GM23338 (cell line): ENCODE data around the gene FAU. TPM values are rescaled to one million over a fixed set of nuclear protein-coding genes. Genes with fewer than 3 reads are reported as not detected.

ENCODE experiments used
- ATAC-seq: fragments of 200-7000 bp; cut with Tn5 transposase; 3 replicates; pipeline ENCODE4 v1.9.1; 2020
- DNase-seq: peaks from one replicate; pipeline ENCODE4 v3.0.0-alpha.2; 2015; ENCODE audit warnings: low spot score
- H2AFZ ChIP-seq: fragments of 200-600 bp; sonication (generic); 2 replicates; pipeline ENCODE4 v1.8.0; 2016; ENCODE audit warnings: antibody characterized with exemption, mild to moderate bottlenecking, moderate library complexity
- H3F3A ChIP-seq: fragments of 200-600 bp; sonication (generic); replicated peaks from 2 replicates; pipeline ENCODE4 v1.8.0; 2017; ENCODE audit warnings: antibody characterized with exemption, mixed run types, low read depth
- H3K27ac ChIP-seq: fragments of 200-600 bp; sonication (generic); 2 replicates; pipeline ENCODE4 v1.6.1; 2016; ENCODE audit warnings: low read depth
- H3K27me3 ChIP-seq: fragments of 200-600 bp; sonication (generic); 2 replicates; pipeline ENCODE4 v1.8.0; 2016; ENCODE audit warnings: mild to moderate bottlenecking, mixed run types, moderate library complexity; ENCODE audit not compliant: insufficient read depth
- H3K36me3 ChIP-seq: fragments of 200-600 bp; sonication (generic); 2 replicates; pipeline ENCODE4 v1.8.0; 2016; ENCODE audit warnings: mild to moderate bottlenecking; ENCODE audit not compliant: insufficient read depth
- H3K4me1 ChIP-seq: fragments of 200-600 bp; sonication (generic); 2 replicates; pipeline ENCODE4 v1.8.0; 2016; ENCODE audit warnings: mild to moderate bottlenecking, moderate library complexity; ENCODE audit not compliant: insufficient read depth
- H3K4me2 ChIP-seq: fragments of 200-600 bp; sonication (generic); 2 replicates; pipeline ENCODE4 v1.7.1; 2017; ENCODE audit warnings: mixed run types
- H3K4me3 ChIP-seq: fragments of 200-600 bp; sonication (generic); 2 replicates; pipeline ENCODE4 v1.6.1; 2016; ENCODE audit warnings: mixed run types
- H3K79me2 ChIP-seq: fragments of 200-600 bp; sonication (generic); replicated peaks from 2 replicates; pipeline ENCODE4 v1.8.0; 2017; ENCODE audit warnings: mild to moderate bottlenecking; ENCODE audit not compliant: insufficient read depth
- H3K9me2 ChIP-seq: fragments of 200-600 bp; sonication (generic); 2 replicates; pipeline ENCODE4 v1.8.0; 2017; ENCODE audit not compliant: insufficient read depth
- H4K20me1 ChIP-seq: fragments of 200-600 bp; sonication (generic); replicated peaks from 2 replicates; pipeline ENCODE4 v1.8.0; 2017; ENCODE audit warnings: mild to moderate bottlenecking; ENCODE audit not compliant: insufficient read depth
- H3K27ac Mint-ChIP-seq: 2 replicates; pipeline ENCODE4 v1.8.0; 2020; ENCODE audit warnings: inconsistent platforms, mild to moderate bottlenecking, moderate library complexity, mixed read lengths
- H3K27me3 Mint-ChIP-seq: 3 replicates; pipeline ENCODE4 v1.8.0; 2022; ENCODE audit warnings: low read depth, mild to moderate bottlenecking, moderate library complexity, mixed read lengths, inconsistent platforms; ENCODE audit not compliant: insufficient read depth, poor library complexity
- H3K36me3 Mint-ChIP-seq: 3 replicates; pipeline ENCODE4 v1.8.0; 2021; ENCODE audit warnings: low read depth, mild to moderate bottlenecking, inconsistent platforms, moderate library complexity, mixed read lengths
- H3K4me1 Mint-ChIP-seq: 3 replicates; pipeline ENCODE4 v1.8.0; 2020; ENCODE audit warnings: mild to moderate bottlenecking, inconsistent platforms, mixed read lengths
- H3K4me3 Mint-ChIP-seq: 3 replicates; pipeline ENCODE4 v1.8.0; 2021; ENCODE audit warnings: moderate library complexity, mild to moderate bottlenecking, inconsistent platforms, mixed read lengths
- H3K9me3 Mint-ChIP-seq: 3 replicates; pipeline ENCODE4 v1.8.0; 2020; ENCODE audit warnings: moderate library complexity, mild to moderate bottlenecking, inconsistent platforms, mixed read lengths
- CREB1 ChIP-seq: fragments of 250-450 bp; sonication (Bioruptor Pico); IDR thresholded peaks from 2 replicates; pipeline ENCODE4 v1.5.0; 2020; ENCODE audit warnings: low read depth, mild to moderate bottlenecking, moderate library complexity
- EZH2 ChIP-seq: fragments of 200-600 bp; sonication (generic); IDR thresholded peaks from one replicate; pipeline ENCODE4 v1.8.0; 2017; ENCODE audit warnings: antibody characterized with exemption, mild to moderate bottlenecking, low read depth; ENCODE audit not compliant: unreplicated experiment
- JUNB ChIP-seq: IDR thresholded peaks from one replicate; pipeline ENCODE4 v1.6.1; 2016; ENCODE audit warnings: antibody characterized with exemption; ENCODE audit not compliant: unreplicated experiment
- NANOG ChIP-seq: IDR thresholded peaks from 2 replicates; pipeline ENCODE4 v1.6.1; 2016; ENCODE audit warnings: antibody characterized with exemption, borderline replicate concordance
- POLR2AphosphoS5 ChIP-seq: IDR thresholded peaks from 2 replicates; pipeline ENCODE4 v1.6.1; 2016; ENCODE audit warnings: antibody characterized with exemption, low read depth
- STAT1 ChIP-seq: IDR thresholded peaks from one replicate; pipeline ENCODE4 v1.6.1; 2016; ENCODE audit warnings: antibody characterized with exemption; ENCODE audit not compliant: unreplicated experiment
- ZNF114 ChIP-seq: fragments of 250-450 bp; sonication (Bioruptor Pico); IDR thresholded peaks from 2 replicates; pipeline ENCODE4 v1.5.0; 2020; ENCODE audit warnings: mild to moderate bottlenecking, moderate library complexity
- ZNF331 ChIP-seq: fragments of 250-450 bp; sonication (Bioruptor Pico); IDR thresholded peaks from 2 replicates; pipeline ENCODE4 v1.5.0; 2020; ENCODE audit warnings: low read depth, mild to moderate bottlenecking, moderate library complexity
- polyA plus RNA-seq: library from polyadenylated mRNA; unstranded; fragments of >200 nt; fragmentation: Nextera tagmentation; extraction: Ambion mirVana; gene quantifications from 2 replicates; pipeline ENCODE4 v1.2.1, GENCODE V29; 2016
- total RNA-seq: library from RNA; depleted of rRNA; stranded (reverse); fragments of >200 nt; shearing (Covaris generic); gene quantifications from 2 replicates; pipeline ENCODE4 v1.2.3, GENCODE V29; 2014
- TF ChIP-seq, protein P1 (sequence below): fragments of 250-450 bp; sonication (Bioruptor Pico); IDR thresholded peaks from 2 replicates; pipeline ENCODE4 v1.5.0; 2020; ENCODE audit warnings: mild to moderate bottlenecking, moderate library complexity
- TF ChIP-seq, protein P2 (sequence below): IDR thresholded peaks from one replicate; pipeline ENCODE4 v1.6.1; 2018; ENCODE audit warnings: antibody characterized with exemption; ENCODE audit not compliant: unreplicated experiment
- TF ChIP-seq, protein P3 (sequence below): IDR thresholded peaks from 2 replicates; pipeline ENCODE4 v1.6.1; 2016; ENCODE audit warnings: antibody characterized with exemption

FAU gene
- total and polyA plus RNA-seq, 2 experiments from 2014 or later = 262 to 1,177 TPM

DNA sequence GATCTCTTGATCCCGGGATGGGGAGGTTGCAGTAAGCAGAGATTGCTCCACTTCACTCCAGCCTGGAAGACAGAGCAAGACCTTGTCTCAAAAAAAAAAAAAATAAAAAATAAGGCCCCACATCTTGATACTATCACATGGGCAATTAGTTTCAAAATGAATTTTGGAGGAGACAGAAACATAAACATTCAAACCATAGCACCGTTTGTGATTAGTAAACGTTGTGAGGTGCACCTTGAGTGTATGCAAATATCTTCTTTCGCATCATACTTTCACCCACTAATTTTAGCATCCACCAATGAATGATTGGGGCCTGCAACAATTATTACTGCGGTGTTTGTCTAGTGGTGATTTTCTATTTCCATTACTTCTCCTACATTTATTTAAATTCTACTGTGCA lies 37.1 kb upstream of the FAU start:
- DNase-seq (no peak), ATAC-seq (no peak)
- H3K36me3 ChIP-seq = no peaks in the 10 kb centered on the region
- no peak overlapping the region for H3K4me3 ChIP-seq
- no peaks in the 10 kb centered on the region for H3K9me2 ChIP-seq
- H3K4me1 ChIP-seq = no peaks in the 10 kb centered on the region
- no peaks in the 10 kb centered on the region for H3K27me3 Mint-ChIP-seq
- H3K79me2 ChIP-seq = no peaks in the 10 kb centered on the region
- H3K27ac ChIP-seq = no peak overlapping the region
- no peaks in the 10 kb centered on the region for H4K20me1 ChIP-seq
- no peaks in the 10 kb centered on the region for H3K4me1 Mint-ChIP-seq
- no peak for TF ChIP-seq CREB1 (CRISPR knock-in tag)
- no peak for TF ChIP-seq JUNB
- TF ChIP-seq, protein P1, sequence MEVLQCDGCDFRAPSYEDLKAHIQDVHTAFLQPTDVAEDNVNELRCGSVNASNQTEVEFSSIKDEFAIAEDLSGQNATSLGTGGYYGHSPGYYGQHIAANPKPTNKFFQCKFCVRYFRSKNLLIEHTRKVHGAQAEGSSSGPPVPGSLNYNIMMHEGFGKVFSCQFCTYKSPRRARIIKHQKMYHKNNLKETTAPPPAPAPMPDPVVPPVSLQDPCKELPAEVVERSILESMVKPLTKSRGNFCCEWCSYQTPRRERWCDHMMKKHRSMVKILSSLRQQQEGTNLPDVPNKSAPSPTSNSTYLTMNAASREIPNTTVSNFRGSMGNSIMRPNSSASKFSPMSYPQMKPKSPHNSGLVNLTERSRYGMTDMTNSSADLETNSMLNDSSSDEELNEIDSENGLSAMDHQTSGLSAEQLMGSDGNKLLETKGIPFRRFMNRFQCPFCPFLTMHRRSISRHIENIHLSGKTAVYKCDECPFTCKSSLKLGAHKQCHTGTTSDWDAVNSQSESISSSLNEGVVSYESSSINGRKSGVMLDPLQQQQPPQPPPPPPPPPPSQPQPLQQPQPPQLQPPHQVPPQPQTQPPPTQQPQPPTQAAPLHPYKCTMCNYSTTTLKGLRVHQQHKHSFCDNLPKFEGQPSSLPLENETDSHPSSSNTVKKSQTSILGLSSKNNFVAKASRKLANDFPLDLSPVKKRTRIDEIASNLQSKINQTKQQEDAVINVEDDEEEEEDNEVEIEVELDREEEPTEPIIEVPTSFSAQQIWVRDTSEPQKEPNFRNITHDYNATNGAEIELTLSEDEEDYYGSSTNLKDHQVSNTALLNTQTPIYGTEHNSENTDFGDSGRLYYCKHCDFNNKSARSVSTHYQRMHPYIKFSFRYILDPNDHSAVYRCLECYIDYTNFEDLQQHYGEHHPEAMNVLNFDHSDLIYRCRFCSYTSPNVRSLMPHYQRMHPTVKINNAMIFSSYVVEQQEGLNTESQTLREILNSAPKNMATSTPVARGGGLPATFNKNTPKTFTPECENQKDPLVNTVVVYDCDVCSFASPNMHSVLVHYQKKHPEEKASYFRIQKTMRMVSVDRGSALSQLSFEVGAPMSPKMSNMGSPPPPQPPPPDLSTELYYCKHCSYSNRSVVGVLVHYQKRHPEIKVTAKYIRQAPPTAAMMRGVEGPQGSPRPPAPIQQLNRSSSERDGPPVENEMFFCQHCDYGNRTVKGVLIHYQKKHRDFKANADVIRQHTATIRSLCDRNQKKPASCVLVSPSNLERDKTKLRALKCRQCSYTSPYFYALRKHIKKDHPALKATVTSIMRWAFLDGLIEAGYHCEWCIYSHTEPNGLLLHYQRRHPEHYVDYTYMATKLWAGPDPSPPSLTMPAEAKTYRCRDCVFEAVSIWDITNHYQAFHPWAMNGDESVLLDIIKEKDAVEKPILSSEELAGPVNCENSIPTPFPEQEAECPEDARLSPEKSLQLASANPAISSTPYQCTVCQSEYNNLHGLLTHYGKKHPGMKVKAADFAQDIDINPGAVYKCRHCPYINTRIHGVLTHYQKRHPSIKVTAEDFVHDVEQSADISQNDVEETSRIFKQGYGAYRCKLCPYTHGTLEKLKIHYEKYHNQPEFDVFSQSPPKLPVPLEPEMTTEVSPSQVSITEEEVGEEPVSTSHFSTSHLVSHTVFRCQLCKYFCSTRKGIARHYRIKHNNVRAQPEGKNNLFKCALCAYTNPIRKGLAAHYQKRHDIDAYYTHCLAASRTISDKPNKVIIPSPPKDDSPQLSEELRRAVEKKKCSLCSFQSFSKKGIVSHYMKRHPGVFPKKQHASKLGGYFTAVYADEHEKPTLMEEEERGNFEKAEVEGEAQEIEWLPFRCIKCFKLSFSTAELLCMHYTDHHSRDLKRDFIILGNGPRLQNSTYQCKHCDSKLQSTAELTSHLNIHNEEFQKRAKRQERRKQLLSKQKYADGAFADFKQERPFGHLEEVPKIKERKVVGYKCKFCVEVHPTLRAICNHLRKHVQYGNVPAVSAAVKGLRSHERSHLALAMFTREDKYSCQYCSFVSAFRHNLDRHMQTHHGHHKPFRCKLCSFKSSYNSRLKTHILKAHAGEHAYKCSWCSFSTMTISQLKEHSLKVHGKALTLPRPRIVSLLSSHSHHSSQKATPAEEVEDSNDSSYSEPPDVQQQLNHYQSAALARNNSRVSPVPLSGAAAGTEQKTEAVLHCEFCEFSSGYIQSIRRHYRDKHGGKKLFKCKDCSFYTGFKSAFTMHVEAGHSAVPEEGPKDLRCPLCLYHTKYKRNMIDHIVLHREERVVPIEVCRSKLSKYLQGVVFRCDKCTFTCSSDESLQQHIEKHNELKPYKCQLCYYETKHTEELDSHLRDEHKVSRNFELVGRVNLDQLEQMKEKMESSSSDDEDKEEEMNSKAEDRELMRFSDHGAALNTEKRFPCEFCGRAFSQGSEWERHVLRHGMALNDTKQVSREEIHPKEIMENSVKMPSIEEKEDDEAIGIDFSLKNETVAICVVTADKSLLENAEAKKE = no peak
- H3K27ac Mint-ChIP-seq = no peak overlapping the region
- no peaks in the 10 kb centered on the region for H3F3A ChIP-seq
- no peak overlapping the region for H3K4me3 Mint-ChIP-seq
- H3K27me3 ChIP-seq = no peaks in the 10 kb centered on the region
- no peak overlapping the region for H2AFZ ChIP-seq
- no peaks in the 10 kb centered on the region for H3K9me3 Mint-ChIP-seq
- H3K36me3 Mint-ChIP-seq = no peaks in the 10 kb centered on the region
- no peak overlapping the region for H3K4me2 ChIP-seq

DNA sequence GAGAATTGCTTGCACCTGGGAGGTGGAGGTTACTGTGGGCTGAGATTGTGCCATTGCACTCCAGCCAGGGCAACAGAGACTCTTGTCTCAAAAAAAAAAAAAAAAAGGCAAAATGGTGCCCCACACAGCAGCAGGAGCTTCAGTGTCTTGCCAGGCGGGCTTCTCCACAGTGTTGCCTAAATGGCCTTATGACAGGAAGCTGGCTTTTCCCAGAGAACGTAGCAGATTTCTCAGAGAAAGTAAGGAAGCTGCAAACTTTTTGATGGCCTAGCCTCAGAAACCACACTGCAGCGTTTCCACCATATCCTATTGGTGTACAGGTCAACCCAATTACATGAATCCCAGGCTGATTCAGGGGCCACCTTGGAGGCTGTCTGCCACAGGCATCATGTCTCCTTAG lies 35.4 kb upstream of the FAU start:
- Mint-ChIP-seq H3K9me3 (no peaks in the 10 kb centered on the region), H3K27me3 (no peaks in the 10 kb centered on the region), H3K36me3 (no peaks in the 10 kb centered on the region), H3K27ac (no peak overlapping the region), H3K4me3 (no peak overlapping the region), H3K4me1 (no peaks in the 10 kb centered on the region)
- H3K27me3 ChIP-seq = no peaks in the 10 kb centered on the region
- no peaks in the 10 kb centered on the region for H3K36me3 ChIP-seq
- no peak overlapping the region for H3K4me2 ChIP-seq
- H3F3A ChIP-seq = no peaks in the 10 kb centered on the region
- H3K4me1 ChIP-seq = no peaks in the 10 kb centered on the region
- DNase-seq (no peak), ATAC-seq (no peak)
- no peak overlapping the region for H3K27ac ChIP-seq
- H3K9me2 ChIP-seq = no peaks in the 10 kb centered on the region
- no peak overlapping the region for H2AFZ ChIP-seq
- H3K79me2 ChIP-seq = no peaks in the 10 kb centered on the region
- no peaks in the 10 kb centered on the region for H4K20me1 ChIP-seq
- H3K4me3 ChIP-seq = no peak overlapping the region
- no peak for TF ChIP-seq NANOG
- TF ChIP-seq, protein P2, sequence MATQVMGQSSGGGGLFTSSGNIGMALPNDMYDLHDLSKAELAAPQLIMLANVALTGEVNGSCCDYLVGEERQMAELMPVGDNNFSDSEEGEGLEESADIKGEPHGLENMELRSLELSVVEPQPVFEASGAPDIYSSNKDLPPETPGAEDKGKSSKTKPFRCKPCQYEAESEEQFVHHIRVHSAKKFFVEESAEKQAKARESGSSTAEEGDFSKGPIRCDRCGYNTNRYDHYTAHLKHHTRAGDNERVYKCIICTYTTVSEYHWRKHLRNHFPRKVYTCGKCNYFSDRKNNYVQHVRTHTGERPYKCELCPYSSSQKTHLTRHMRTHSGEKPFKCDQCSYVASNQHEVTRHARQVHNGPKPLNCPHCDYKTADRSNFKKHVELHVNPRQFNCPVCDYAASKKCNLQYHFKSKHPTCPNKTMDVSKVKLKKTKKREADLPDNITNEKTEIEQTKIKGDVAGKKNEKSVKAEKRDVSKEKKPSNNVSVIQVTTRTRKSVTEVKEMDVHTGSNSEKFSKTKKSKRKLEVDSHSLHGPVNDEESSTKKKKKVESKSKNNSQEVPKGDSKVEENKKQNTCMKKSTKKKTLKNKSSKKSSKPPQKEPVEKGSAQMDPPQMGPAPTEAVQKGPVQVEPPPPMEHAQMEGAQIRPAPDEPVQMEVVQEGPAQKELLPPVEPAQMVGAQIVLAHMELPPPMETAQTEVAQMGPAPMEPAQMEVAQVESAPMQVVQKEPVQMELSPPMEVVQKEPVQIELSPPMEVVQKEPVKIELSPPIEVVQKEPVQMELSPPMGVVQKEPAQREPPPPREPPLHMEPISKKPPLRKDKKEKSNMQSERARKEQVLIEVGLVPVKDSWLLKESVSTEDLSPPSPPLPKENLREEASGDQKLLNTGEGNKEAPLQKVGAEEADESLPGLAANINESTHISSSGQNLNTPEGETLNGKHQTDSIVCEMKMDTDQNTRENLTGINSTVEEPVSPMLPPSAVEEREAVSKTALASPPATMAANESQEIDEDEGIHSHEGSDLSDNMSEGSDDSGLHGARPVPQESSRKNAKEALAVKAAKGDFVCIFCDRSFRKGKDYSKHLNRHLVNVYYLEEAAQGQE = no peak
- no peak for TF ChIP-seq EZH2
- TF ChIP-seq, protein P3, sequence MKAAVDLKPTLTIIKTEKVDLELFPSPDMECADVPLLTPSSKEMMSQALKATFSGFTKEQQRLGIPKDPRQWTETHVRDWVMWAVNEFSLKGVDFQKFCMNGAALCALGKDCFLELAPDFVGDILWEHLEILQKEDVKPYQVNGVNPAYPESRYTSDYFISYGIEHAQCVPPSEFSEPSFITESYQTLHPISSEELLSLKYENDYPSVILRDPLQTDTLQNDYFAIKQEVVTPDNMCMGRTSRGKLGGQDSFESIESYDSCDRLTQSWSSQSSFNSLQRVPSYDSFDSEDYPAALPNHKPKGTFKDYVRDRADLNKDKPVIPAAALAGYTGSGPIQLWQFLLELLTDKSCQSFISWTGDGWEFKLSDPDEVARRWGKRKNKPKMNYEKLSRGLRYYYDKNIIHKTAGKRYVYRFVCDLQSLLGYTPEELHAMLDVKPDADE = no peak
- TF ChIP-seq CREB1 (CRISPR knock-in tag) = no peak
- no peak for TF ChIP-seq POLR2AphosphoS5
- no peak for TF ChIP-seq JUNB
- no peak for TF ChIP-seq ZNF114 (CRISPR knock-in tag)
- TF ChIP-seq STAT1 = no peak
- TF ChIP-seq ZNF331 (CRISPR knock-in tag) = no peak
